Neural cell (in vitro differentiated cells): ENCODE results near the gene RFTN1. TPM values are rescaled to one million over a fixed set of nuclear protein-coding genes. Genes with fewer than 3 reads are reported as not detected.

Experiments
- H2AFZ ChIP-seq: fragments of 200-600, 300-800 bp; sonication (generic), shearing (Covaris generic); 2 replicates; pipeline ENCODE4 v1.6.0; 2014; ENCODE audit warnings: low read depth, mild to moderate bottlenecking, antibody characterized with exemption, low read length, moderate library complexity
- H3F3A ChIP-seq: fragments of 200-600 bp; shearing (Covaris generic); 2 replicates; pipeline ENCODE4 v1.6.1; 2016; ENCODE audit warnings: mild to moderate bottlenecking, moderate library complexity, mixed read lengths, antibody characterized with exemption, low read length; ENCODE audit not compliant: insufficient read depth, poor library complexity, severe bottlenecking
- H3K27ac ChIP-seq: fragments of 200-600, 300-800 bp; sonication (generic), shearing (Covaris generic); 2 replicates; pipeline ENCODE4 v1.5.1; 2014; ENCODE audit warnings: mild to moderate bottlenecking, low read length, moderate library complexity
- H3K27me3 ChIP-seq: fragments of 300-800, 200-600 bp; sonication (generic), shearing (Covaris generic); 2 replicates; pipeline ENCODE4 v1.6.0; 2014; ENCODE audit warnings: mild to moderate bottlenecking, low read depth, low read length, moderate library complexity; ENCODE audit not compliant: insufficient read depth
- H3K36me3 ChIP-seq: fragments of 300-800, 200-600 bp; sonication (generic), shearing (Covaris generic); 2 replicates; pipeline ENCODE4 v1.5.1; 2014; ENCODE audit warnings: mild to moderate bottlenecking, antibody characterized with exemption, low read length, moderate library complexity; ENCODE audit not compliant: insufficient read depth
- H3K4me2 ChIP-seq: fragments of 300-800, 200-600 bp; sonication (generic), shearing (Covaris generic); 2 replicates; pipeline ENCODE4 v1.6.0; 2014; ENCODE audit warnings: mild to moderate bottlenecking, low read length
- H3K4me3 ChIP-seq: fragments of 300-800, 200-600 bp; sonication (generic), shearing (Covaris generic); 2 replicates; pipeline ENCODE4 v1.5.1; 2014; ENCODE audit warnings: mild to moderate bottlenecking, low read length, moderate library complexity
- H3K79me2 ChIP-seq: fragments of 200-600 bp; shearing (Covaris generic); replicated peaks from 2 replicates; pipeline ENCODE4 v1.6.0; 2014; ENCODE audit warnings: mild to moderate bottlenecking, low read length, moderate library complexity; ENCODE audit not compliant: insufficient read depth
- H3K9ac ChIP-seq: fragments of 300-800, 200-600 bp; sonication (generic), shearing (Covaris generic); 2 replicates; pipeline ENCODE4 v1.6.1; 2016; ENCODE audit warnings: mild to moderate bottlenecking, low read length, mixed read lengths
- H3K9me2 ChIP-seq: fragments of 200-600 bp; shearing (Covaris generic); 2 replicates; pipeline ENCODE4 v1.6.1; 2016; ENCODE audit warnings: mild to moderate bottlenecking, low read length, mixed read lengths; ENCODE audit not compliant: insufficient read depth
- H3K9me3 ChIP-seq: fragments of 200-600, 300-800 bp; sonication (generic), shearing (Covaris generic); 2 replicates; pipeline ENCODE4 v1.6.1; 2016; ENCODE audit warnings: mild to moderate bottlenecking, mixed run types, low read length, moderate library complexity, mixed read lengths
- H4K20me1 ChIP-seq: fragments of 200-600 bp; shearing (Covaris generic); 2 replicates; pipeline ENCODE4 v1.6.1; 2016; ENCODE audit warnings: mild to moderate bottlenecking, mixed run types; ENCODE audit not compliant: insufficient read depth
- EP300 ChIP-seq: fragments of 450-650 bp; conservative IDR thresholded peaks from 2 replicates; pipeline ENCODE4 v1.6.1; 2014; ENCODE audit warnings: antibody characterized with exemption, mild to moderate bottlenecking, moderate library complexity; ENCODE audit not compliant: poor library complexity, severe bottlenecking
- EZH2 ChIP-seq: fragments of 200-600, 300-800 bp; shearing (Covaris generic), sonication (generic); IDR thresholded peaks from 2 replicates; pipeline ENCODE4 v1.6.1; 2014; ENCODE audit warnings: antibody characterized with exemption, low read length, borderline replicate concordance, mild to moderate bottlenecking; ENCODE audit not compliant: insufficient read depth, poor library complexity, severe bottlenecking
- MXI1 ChIP-seq: fragments of 450-650 bp; conservative IDR thresholded peaks from 2 replicates; pipeline ENCODE4 v1.6.1; 2014; ENCODE audit warnings: antibody characterized with exemption, mild to moderate bottlenecking; ENCODE audit not compliant: poor library complexity, severe bottlenecking
- POLR2AphosphoS5 ChIP-seq: IDR thresholded peaks from 2 replicates; pipeline ENCODE4 v1.6.1; 2012
- RAD21 ChIP-seq: fragments of 450-650 bp; conservative IDR thresholded peaks from 2 replicates; pipeline ENCODE4 v1.6.1; 2014; ENCODE audit warnings: antibody characterized with exemption, mild to moderate bottlenecking, moderate library complexity
- SMC3 ChIP-seq: fragments of 450-650 bp; conservative IDR thresholded peaks from 2 replicates; pipeline ENCODE4 v1.6.1; 2014; ENCODE audit warnings: antibody characterized with exemption, mild to moderate bottlenecking, moderate library complexity; ENCODE audit not compliant: poor library complexity
- TAF1 ChIP-seq: IDR thresholded peaks from 2 replicates; pipeline ENCODE4 v1.6.1; 2012; ENCODE audit warnings: low read depth
- polyA plus RNA-seq: library from polyadenylated mRNA; depleted of rRNA; stranded (reverse); fragments of >200 nt; gene quantifications from 2 replicates; pipeline ENCODE4 v1.2.3, GENCODE V29; 2014
- TF ChIP-seq, protein P1 (sequence below): fragments of 450-650 bp; IDR thresholded peaks from 2 replicates; pipeline ENCODE4 v1.5.1; 2014; ENCODE audit warnings: antibody characterized with exemption, mild to moderate bottlenecking, moderate library complexity; ENCODE audit not compliant: poor library complexity, severe bottlenecking
- TF ChIP-seq, protein P2 (sequence below): IDR thresholded peaks from 2 replicates; pipeline ENCODE4 v1.6.1; 2012; ENCODE audit warnings: borderline replicate concordance

Gene RFTN1
- polyA plus RNA-seq, 1 donor from 2014 or later, result 36.8 TPM

DNA sequence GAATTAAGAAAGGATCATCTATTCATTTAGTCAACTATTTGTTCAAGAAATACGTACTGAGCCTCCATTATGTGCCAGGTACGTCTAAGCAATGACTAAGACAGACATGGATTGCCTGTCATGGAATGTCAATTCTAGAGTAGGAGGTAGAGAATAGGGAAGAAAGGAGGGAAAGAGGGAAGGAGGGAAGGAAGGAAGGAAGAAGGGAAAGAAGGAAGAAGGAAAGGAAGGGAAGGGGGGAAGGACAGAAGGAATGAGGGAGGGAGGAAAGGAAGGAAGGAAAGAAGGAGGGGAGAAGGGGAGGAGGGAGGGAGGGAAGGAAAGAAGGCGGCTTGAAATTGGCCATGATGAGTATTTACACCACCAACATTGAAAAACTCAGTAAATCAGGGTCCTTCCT is 39.3 kb upstream of the RFTN1 start:
- H3K4me3 ChIP-seq, result no peak overlapping the region
- no peak overlapping the region for H3K27ac ChIP-seq
- H4K20me1 ChIP-seq, result no peaks in the 10 kb centered on the region
- H3K36me3 ChIP-seq, result no peaks in the 10 kb centered on the region
- no peak overlapping the region for H2AFZ ChIP-seq
- H3K27me3 ChIP-seq, result no peaks in the 10 kb centered on the region
- H3K9me2 ChIP-seq, result no peaks in the 10 kb centered on the region
- H3K9ac ChIP-seq, result no peak overlapping the region
- no peaks in the 10 kb centered on the region for H3F3A ChIP-seq
- no peaks in the 10 kb centered on the region for H3K9me3 ChIP-seq
- H3K79me2 ChIP-seq, result no peaks in the 10 kb centered on the region
- TF ChIP-seq POLR2AphosphoS5, result no peak
- TF ChIP-seq, protein P1, sequence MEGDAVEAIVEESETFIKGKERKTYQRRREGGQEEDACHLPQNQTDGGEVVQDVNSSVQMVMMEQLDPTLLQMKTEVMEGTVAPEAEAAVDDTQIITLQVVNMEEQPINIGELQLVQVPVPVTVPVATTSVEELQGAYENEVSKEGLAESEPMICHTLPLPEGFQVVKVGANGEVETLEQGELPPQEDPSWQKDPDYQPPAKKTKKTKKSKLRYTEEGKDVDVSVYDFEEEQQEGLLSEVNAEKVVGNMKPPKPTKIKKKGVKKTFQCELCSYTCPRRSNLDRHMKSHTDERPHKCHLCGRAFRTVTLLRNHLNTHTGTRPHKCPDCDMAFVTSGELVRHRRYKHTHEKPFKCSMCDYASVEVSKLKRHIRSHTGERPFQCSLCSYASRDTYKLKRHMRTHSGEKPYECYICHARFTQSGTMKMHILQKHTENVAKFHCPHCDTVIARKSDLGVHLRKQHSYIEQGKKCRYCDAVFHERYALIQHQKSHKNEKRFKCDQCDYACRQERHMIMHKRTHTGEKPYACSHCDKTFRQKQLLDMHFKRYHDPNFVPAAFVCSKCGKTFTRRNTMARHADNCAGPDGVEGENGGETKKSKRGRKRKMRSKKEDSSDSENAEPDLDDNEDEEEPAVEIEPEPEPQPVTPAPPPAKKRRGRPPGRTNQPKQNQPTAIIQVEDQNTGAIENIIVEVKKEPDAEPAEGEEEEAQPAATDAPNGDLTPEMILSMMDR, result no peak
- H3K4me2 ChIP-seq, result no peak overlapping the region

DNA sequence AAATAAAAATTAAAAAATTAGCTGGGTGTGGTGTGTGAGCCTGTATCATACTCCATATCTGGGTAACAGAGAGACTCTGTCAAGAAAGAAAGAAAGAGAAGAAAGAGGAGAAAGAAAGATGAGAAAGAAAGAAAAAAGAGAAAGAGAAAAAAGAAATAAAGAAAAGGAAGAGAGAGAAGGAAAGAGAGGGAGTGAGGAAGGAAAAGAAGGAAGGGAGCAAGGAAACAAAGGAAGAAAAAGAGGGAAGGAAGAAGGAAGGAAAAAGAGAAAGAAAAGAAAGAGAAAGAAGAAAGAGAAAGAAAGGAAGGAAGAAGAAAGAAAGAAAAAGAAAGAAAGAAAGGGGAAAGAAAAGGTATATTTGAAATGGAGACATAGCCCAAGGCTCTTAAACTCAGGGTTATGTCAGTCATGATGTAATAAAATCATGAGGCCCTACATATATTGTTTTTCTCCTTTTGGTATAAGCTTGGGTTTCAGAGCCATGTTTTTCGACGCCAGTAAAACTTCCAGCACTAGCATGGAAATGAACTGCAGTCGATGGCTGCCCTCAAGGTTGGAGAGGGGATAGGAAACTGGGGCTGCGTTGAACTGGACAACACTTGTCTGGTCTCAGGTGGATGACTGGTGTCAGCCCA is 38.0 kb upstream of the RFTN1 start:
- Histone ChIP-seq H3K36me3 (no peaks in the 10 kb centered on the region), H4K20me1 (no peaks in the 10 kb centered on the region), H3K9me3 (no peaks in the 10 kb centered on the region), H3K79me2 (no peaks in the 10 kb centered on the region), H3K9me2 (no peaks in the 10 kb centered on the region), H3K27me3 (no peaks in the 10 kb centered on the region), H2AFZ (peak overlapping the region; percentile 78), H3K27ac (peak overlapping the region; percentile 58), H3K9ac (peak overlapping the region; percentile 52), H3K4me2 (no peak overlapping the region), H3F3A (no peaks in the 10 kb centered on the region), H3K4me3 (no peak overlapping the region)
- TF ChIP-seq, protein P2, sequence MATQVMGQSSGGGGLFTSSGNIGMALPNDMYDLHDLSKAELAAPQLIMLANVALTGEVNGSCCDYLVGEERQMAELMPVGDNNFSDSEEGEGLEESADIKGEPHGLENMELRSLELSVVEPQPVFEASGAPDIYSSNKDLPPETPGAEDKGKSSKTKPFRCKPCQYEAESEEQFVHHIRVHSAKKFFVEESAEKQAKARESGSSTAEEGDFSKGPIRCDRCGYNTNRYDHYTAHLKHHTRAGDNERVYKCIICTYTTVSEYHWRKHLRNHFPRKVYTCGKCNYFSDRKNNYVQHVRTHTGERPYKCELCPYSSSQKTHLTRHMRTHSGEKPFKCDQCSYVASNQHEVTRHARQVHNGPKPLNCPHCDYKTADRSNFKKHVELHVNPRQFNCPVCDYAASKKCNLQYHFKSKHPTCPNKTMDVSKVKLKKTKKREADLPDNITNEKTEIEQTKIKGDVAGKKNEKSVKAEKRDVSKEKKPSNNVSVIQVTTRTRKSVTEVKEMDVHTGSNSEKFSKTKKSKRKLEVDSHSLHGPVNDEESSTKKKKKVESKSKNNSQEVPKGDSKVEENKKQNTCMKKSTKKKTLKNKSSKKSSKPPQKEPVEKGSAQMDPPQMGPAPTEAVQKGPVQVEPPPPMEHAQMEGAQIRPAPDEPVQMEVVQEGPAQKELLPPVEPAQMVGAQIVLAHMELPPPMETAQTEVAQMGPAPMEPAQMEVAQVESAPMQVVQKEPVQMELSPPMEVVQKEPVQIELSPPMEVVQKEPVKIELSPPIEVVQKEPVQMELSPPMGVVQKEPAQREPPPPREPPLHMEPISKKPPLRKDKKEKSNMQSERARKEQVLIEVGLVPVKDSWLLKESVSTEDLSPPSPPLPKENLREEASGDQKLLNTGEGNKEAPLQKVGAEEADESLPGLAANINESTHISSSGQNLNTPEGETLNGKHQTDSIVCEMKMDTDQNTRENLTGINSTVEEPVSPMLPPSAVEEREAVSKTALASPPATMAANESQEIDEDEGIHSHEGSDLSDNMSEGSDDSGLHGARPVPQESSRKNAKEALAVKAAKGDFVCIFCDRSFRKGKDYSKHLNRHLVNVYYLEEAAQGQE, result no peak
- TF ChIP-seq MXI1, result no peak

DNA sequence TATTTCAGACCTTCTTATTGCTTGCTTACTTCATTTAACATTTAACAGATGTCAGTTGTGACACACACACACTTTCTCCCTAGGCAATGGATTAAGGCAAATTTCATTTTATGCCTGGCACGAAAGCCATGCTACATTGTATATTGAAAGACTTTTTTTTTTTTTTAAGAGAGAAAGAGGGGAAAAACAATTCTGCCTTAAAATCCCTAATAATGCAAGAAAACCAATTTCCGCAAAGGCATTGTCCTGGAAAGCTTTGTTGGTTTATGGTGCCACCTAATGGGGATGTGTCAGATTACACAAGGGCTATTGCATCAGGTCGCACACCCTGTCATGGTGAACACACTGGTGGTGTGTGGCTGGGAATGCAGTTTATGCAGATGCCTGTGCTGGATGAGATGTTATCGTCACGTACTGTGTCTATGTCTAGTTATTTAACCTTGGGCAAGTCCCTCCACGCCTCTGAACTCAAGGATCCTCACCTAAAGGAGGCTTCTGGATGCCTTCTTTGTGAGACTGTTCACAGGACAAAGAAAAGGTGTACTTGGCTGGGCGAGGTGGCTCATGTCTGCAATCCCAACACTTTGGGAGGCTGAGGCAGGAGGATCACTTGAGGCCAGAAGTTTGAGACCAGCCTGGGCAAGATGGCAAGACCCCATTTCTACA is 37.3 kb upstream of the RFTN1 start:
- H4K20me1 ChIP-seq, result no peaks in the 10 kb centered on the region
- H3K9me3 ChIP-seq, result no peaks in the 10 kb centered on the region
- H3K27me3 ChIP-seq, result no peaks in the 10 kb centered on the region
- H3K9me2 ChIP-seq, result no peaks in the 10 kb centered on the region
- peak overlapping the region; percentile 58 for H3K27ac ChIP-seq
- peak overlapping the region; percentile 52 for H3K9ac ChIP-seq
- H3K79me2 ChIP-seq, result no peaks in the 10 kb centered on the region
- H3K36me3 ChIP-seq, result no peaks in the 10 kb centered on the region
- H3K4me2 ChIP-seq, result no peak overlapping the region
- H2AFZ ChIP-seq, result peak overlapping the region; percentile 78
- H3K4me3 ChIP-seq, result peak overlapping the region; percentile 5
- TF ChIP-seq, protein P2, result no peak
- TF ChIP-seq TAF1, result no peak
- TF ChIP-seq EP300, result peak; percentile 28
- TF ChIP-seq POLR2AphosphoS5, result peak; percentile 25
- peak; percentile 36 for TF ChIP-seq MXI1
- peak; percentile 98 for TF ChIP-seq RAD21
- no peak for TF ChIP-seq EZH2
- TF ChIP-seq, protein P1, result peak; percentile 99
- TF ChIP-seq SMC3, result peak; percentile 99
- H3F3A ChIP-seq, result no peaks in the 10 kb centered on the region
